H1 (cell line): ENCODE results near the gene UBQLN1. TPM values are rescaled to one million over a fixed set of nuclear protein-coding genes. Genes with fewer than 3 reads are reported as not detected.

Experiments
- CTCF ChIA-PET: fragments of 300-600 bp; sonication (Branson Sonifier 250); formaldehyde crosslinking; loops from one replicate; lab custom pipeline; 2021; ENCODE audit not compliant: partially characterized antibody; lab: Charles Lee
- POLR2A ChIA-PET: fragments of 300-600 bp; sonication (Branson Sonifier 250); formaldehyde crosslinking; loops from one replicate; lab custom pipeline; 2021; ENCODE audit warnings: inconsistent platforms; ENCODE audit not compliant: partially characterized antibody; lab: Charles Lee
- DNase-seq, 2 experiments: peaks; one replicate each; pipeline versions ENCODE4 v3.0.0 to v3.0.0-alpha.2; 2010 to 2022; ENCODE audit warnings: low spot score in 2 of 2, low read depth in 1 of 2, mixed read lengths in 1 of 2
- FAIRE-seq: peaks from 2 replicates; lab custom pipeline; 2011; peaks lifted over from hg19 to GRCh38; lab: Jason Lieb, UNC
- H2AFZ ChIP-seq: 2 replicates; pipeline ENCODE4 v1.8.1; 2012; ENCODE audit warnings: low read length, inconsistent platforms
- H2AK5ac ChIP-seq: 2 replicates; pipeline ENCODE4 v1.6.1; 2013; ENCODE audit warnings: low read depth, low read length
- H2BK120ac ChIP-seq: replicated peaks from 2 replicates; pipeline ENCODE3; 2013; ENCODE audit warnings: low read depth, low read length, inconsistent platforms
- H2BK12ac ChIP-seq: 2 replicates; pipeline ENCODE4 v1.6.1; 2013; ENCODE audit warnings: low read depth, low read length
- H2BK15ac ChIP-seq: 2 replicates; pipeline ENCODE4 v1.6.1; 2013; ENCODE audit warnings: low read length
- H2BK20ac ChIP-seq: 2 replicates; pipeline ENCODE4 v1.6.1; 2013; ENCODE audit warnings: low read length
- H2BK5ac ChIP-seq: 2 replicates; pipeline ENCODE4 v1.6.1; 2013; ENCODE audit warnings: low read depth, low read length
- H3K14ac ChIP-seq: 2 replicates; pipeline ENCODE4 v1.6.1; 2013; ENCODE audit warnings: inconsistent platforms; ENCODE audit not compliant: insufficient read length
- H3K18ac ChIP-seq: 2 replicates; pipeline ENCODE4 v1.6.1; 2013; ENCODE audit warnings: low read length; ENCODE audit errors: extremely low read depth
- H3K23ac ChIP-seq: 2 replicates; pipeline ENCODE4 v1.6.1; 2013; ENCODE audit warnings: inconsistent platforms; ENCODE audit not compliant: insufficient read length
- H3K23me2 ChIP-seq: 2 replicates; pipeline ENCODE4 v1.6.1; 2013; ENCODE audit warnings: low read depth, low read length
- H3K27ac ChIP-seq: 2 replicates; pipeline ENCODE4 v1.6.1; 2011; ENCODE audit warnings: low read depth, low read length, inconsistent platforms
- H3K27me3 ChIP-seq, 4 experiments: replicated peaks in 1 of 4; 1 replicate in 1 of 4; 2 replicates in 3 of 4; pipeline versions ENCODE4 v1.6.1 to v1.8.1; 2011 to 2013; ENCODE audit warnings: low read length in 3 of 4, mild to moderate bottlenecking in 3 of 4, inconsistent platforms in 2 of 4, mixed read lengths in 2 of 4, moderate library complexity in 1 of 4; ENCODE audit not compliant: control insufficient read depth in 3 of 4, insufficient read depth in 3 of 4; ENCODE audit errors: extremely low read depth in 1 of 4
- H3K36me3 ChIP-seq, 4 experiments: 2 replicates each; pipeline versions ENCODE4 v1.6.1 to v1.8.1; 2011 to 2013; ENCODE audit warnings: mild to moderate bottlenecking in 4 of 4, low read length in 3 of 4, moderate library complexity in 2 of 4, control low read depth in 1 of 4, inconsistent platforms in 1 of 4; ENCODE audit not compliant: insufficient read depth in 4 of 4, control insufficient read depth in 2 of 4
- H3K4ac ChIP-seq: replicated peaks from 2 replicates; pipeline ENCODE3; 2013; ENCODE audit warnings: low read length, low read depth, mixed read lengths, inconsistent platforms; ENCODE audit not compliant: insufficient read length
- H3K4me1 ChIP-seq, 4 experiments: replicated peaks in 1 of 4; 1 replicate in 1 of 4; 2 replicates in 3 of 4; pipeline versions ENCODE4 v1.6.1 to v1.8.1; 2011 to 2013; ENCODE audit warnings: low read length in 3 of 4, inconsistent platforms in 2 of 4, mixed read lengths in 1 of 4; ENCODE audit not compliant: insufficient read depth in 4 of 4, control insufficient read depth in 3 of 4
- H3K4me2 ChIP-seq, 2 experiments: 2 replicates each; pipeline versions ENCODE4 v1.6.1 to v1.8.1; 2011 to 2013; ENCODE audit warnings: low read depth in 2 of 2, low read length in 2 of 2, control low read depth in 1 of 2, inconsistent platforms in 1 of 2, mild to moderate bottlenecking in 1 of 2; ENCODE audit not compliant: insufficient read depth in 1 of 2
- H3K4me3 ChIP-seq, 4 experiments: fragments of 200-600, 300-600 bp in 1 of 4; sonication (generic), shearing (Covaris generic), sonication (Bioruptor Twin) in 1 of 4; 2 replicates each; pipeline versions ENCODE4 v1.5.1 to v1.8.1; 2011 to 2016; ENCODE audit warnings: low read length in 4 of 4, low read depth in 3 of 4, control low read depth in 2 of 4, inconsistent platforms in 2 of 4, mild to moderate bottlenecking in 2 of 4, mixed read lengths in 1 of 4, moderate library complexity in 1 of 4; ENCODE audit not compliant: insufficient read depth in 2 of 4; ENCODE audit errors: extremely low read depth in 1 of 4
- H3K56ac ChIP-seq: replicated peaks from 2 replicates; pipeline ENCODE3; 2013; ENCODE audit warnings: low read depth, mild to moderate bottlenecking, mixed read lengths, low read length, inconsistent platforms; ENCODE audit not compliant: insufficient read length
- H3K79me1 ChIP-seq: 2 replicates; pipeline ENCODE4 v1.6.1; 2013; ENCODE audit warnings: low read depth, low read length, control low read depth
- H3K79me2 ChIP-seq, 2 experiments: 2 replicates each; pipeline versions ENCODE4 v1.6.1 to v1.8.1; 2012 to 2013; ENCODE audit warnings: low read length in 2 of 2, mild to moderate bottlenecking in 2 of 2, inconsistent platforms in 1 of 2; ENCODE audit not compliant: insufficient read depth in 2 of 2, control insufficient read depth in 1 of 2
- H3K9ac ChIP-seq, 4 experiments: replicated peaks in 1 of 4; 1 replicate in 1 of 4; 2 replicates in 3 of 4; pipeline versions ENCODE4 v1.6.1 to v1.8.1; 2011 to 2013; ENCODE audit warnings: low read depth in 3 of 4, low read length in 3 of 4, control low read depth in 2 of 4, mild to moderate bottlenecking in 2 of 4, moderate library complexity in 2 of 4, inconsistent platforms in 1 of 4; ENCODE audit errors: extremely low read depth in 1 of 4
- H3K9me3 ChIP-seq, 2 experiments: 2 replicates each; pipeline versions ENCODE4 v1.6.1 to v1.8.1; 2012 to 2013; ENCODE audit warnings: mild to moderate bottlenecking in 2 of 2, moderate library complexity in 2 of 2, control low read depth in 1 of 2, inconsistent platforms in 1 of 2, low read depth in 1 of 2, low read length in 1 of 2, mixed read lengths in 1 of 2; ENCODE audit not compliant: insufficient read depth in 2 of 2
- H4K20me1 ChIP-seq, 2 experiments: replicated peaks in 1 of 2; 2 replicates each; pipeline versions ENCODE3 to v1.8.1; 2011 to 2013; ENCODE audit warnings: inconsistent platforms in 2 of 2, low read length in 2 of 2, mild to moderate bottlenecking in 1 of 2; ENCODE audit not compliant: insufficient read depth in 2 of 2, control insufficient read depth in 1 of 2
- H4K5ac ChIP-seq: 2 replicates; pipeline ENCODE4 v1.6.1; 2013; ENCODE audit warnings: low read length, low read depth, mixed read lengths, inconsistent platforms; ENCODE audit not compliant: insufficient read length
- H4K8ac ChIP-seq: 2 replicates; pipeline ENCODE4 v1.8.0; 2013; ENCODE audit warnings: mild to moderate bottlenecking, moderate library complexity, low read length, inconsistent platforms; ENCODE audit not compliant: insufficient read depth; ENCODE audit errors: extremely low read depth
- H4K91ac ChIP-seq: replicated peaks from 2 replicates; pipeline ENCODE3; 2013; ENCODE audit warnings: low read length, mixed read lengths, inconsistent platforms; ENCODE audit not compliant: insufficient read length
- POLR2A ChIP-seq, 2 experiments: IDR thresholded peaks; 1 replicate in 1 of 2; 2 replicates in 1 of 2; pipeline ENCODE4 v1.6.1; 2011; ENCODE audit warnings: low read depth in 2 of 2, low read length in 2 of 2, mild to moderate bottlenecking in 2 of 2; ENCODE audit errors: control extremely low read depth in 1 of 2
- POLR2AphosphoS5 ChIP-seq: IDR thresholded peaks from 2 replicates; pipeline ENCODE4 v1.6.1; 2011; ENCODE audit warnings: low read depth, low read length
- TAF1 ChIP-seq: IDR thresholded peaks from 2 replicates; pipeline ENCODE4 v1.6.1; 2011; ENCODE audit warnings: mild to moderate bottlenecking, low read depth, low read length
- WGBS, 2 experiments: shearing (Covaris generic) in 1 of 2; methylation state at CpG; one replicate each; pipeline versions ENCODE4 v1.1.6 to v1.1.7; 2013 to 2015; ENCODE audit warnings: low lambda C conversion rate in 2 of 2, mixed read lengths in 2 of 2, inconsistent platforms in 1 of 2, low coverage in 1 of 2, missing lambda C conversion rate in 1 of 2; ENCODE audit not compliant: insufficient replicate concordance in 2 of 2, insufficient coverage in 1 of 2, insufficient read length in 1 of 2; ENCODE audit errors: extremely low coverage in 1 of 2, missing lambda C conversion rate in 1 of 2; 5-methylcytosine and 5-hydroxymethylcytosine counted together
- polyA plus RNA-seq, 7 experiments: library from polyadenylated mRNA; depleted of rRNA in 3 of 7; stranded (reverse) in 5 of 7; unstranded in 2 of 7; fragments of >200 nt in 5 of 7; fragments of 200-250 nt in 2 of 7; gene quantifications; 1 replicate in 5 of 7; 2 replicates in 1 of 7; 4 replicates in 1 of 7; pipeline versions ENCODE4 v1.2.1 to v1.2.3, GENCODE V29; 2011 to 2013; ENCODE audit warnings: missing spikeins in 2 of 7, mixed read lengths in 2 of 7
- total RNA-seq: library from RNA; stranded (reverse); fragmentation: NEBNext Ultra II Directional; extraction: Animal tissue kit (Norgen Biotek cat#: 25700); gene quantifications from 2 replicates; pipeline ENCODE4 v1.2.1, GENCODE V29; 2021

UBQLN1 gene
- total and polyA plus RNA-seq, 2 of the 8 experiments (the other 6 are each of a cell fraction or from before 2014, with no cell fraction given) = 62.4 to 105 TPM

DNA sequence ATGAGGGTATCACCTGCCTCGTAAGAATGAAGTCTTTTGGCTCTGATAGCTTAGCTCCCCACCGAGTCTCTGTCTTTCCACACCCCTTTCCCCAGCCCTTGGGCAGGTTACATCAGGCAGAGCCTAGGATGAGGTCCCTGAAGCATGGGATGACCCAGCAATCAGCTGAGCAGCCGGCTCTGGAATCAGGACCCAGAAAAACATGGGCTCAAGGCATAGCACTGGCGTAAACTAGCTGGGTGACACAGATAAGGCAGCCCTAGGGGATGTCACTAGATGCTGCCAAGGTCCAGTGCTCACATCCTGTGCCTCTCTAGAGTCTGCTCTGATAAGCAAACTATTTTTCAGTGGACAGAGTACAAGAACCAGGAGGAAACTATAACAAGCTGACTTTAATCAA is 58.2 kb downstream of the UBQLN1 start:
- Histone ChIP-seq H3K4me3 (no peak overlapping the region), H3K14ac (no peak overlapping the region), H2BK5ac (no peak overlapping the region), H3K4ac (no peak overlapping the region), H3K36me3 (peaks cover 3 to 18% (median 11%) of the 10 kb centered on the region in 4 experiments; a peak in 5 of 8 replicates), H3K9me3 (no peaks in the 10 kb centered on the region), H3K27me3 (no peaks in the 10 kb centered on the region), H4K91ac (no peak overlapping the region), H4K8ac (no peak overlapping the region), H3K23ac (no peak overlapping the region), H2BK20ac (no peak overlapping the region), H4K20me1 (peaks cover 0 to 2% of the 10 kb centered on the region in 2 experiments), H3K4me2 (no peak overlapping the region), H4K5ac (no peak overlapping the region), H2BK120ac (no peak overlapping the region), H3K79me2 (no peaks in the 10 kb centered on the region), H3K23me2 (no peaks in the 10 kb centered on the region), H3K18ac (no peak overlapping the region), H2BK15ac (no peak overlapping the region), H2AK5ac (no peak overlapping the region), H3K56ac (no peak overlapping the region), H2BK12ac (no peak overlapping the region), H3K4me1 (peaks cover 0 to 3% (median 0%) of the 10 kb centered on the region in 4 experiments; a peak in 2 of 7 replicates), H3K9ac (no peak overlapping the region), H3K79me1 (no peaks in the 10 kb centered on the region), H3K27ac (0 out of 2 replicates have a peak overlapping the region, but pooled peaks have one; percentile 19), H2AFZ (no peak overlapping the region)
- TF ChIP-seq POLR2A (IDR thresholded peaks at IDR 0.05; ENCODE audit: control extremely low read depth in 1 of 2, low read depth in 2 of 2, low read length in 2 of 2) = 0 out of 3 replicates have a peak, but pooled peaks of 1 of the 2 experiments have one; percentile 4
- TF ChIP-seq POLR2AphosphoS5 = peak; percentile 19; the same call in 1 of the 2 replicates
- TF ChIP-seq TAF1 = no peak
- WGBS, 2 experiments = 82% methylated on average over 4 of the region's 4 CpGs; no CpG with 5 or more reads in 1 of the 2 experiments
- FAIRE-seq (no peak), DNase-seq (no peak)
- POLR2A ChIA-PET = interaction anchor here (0.6 to 1.8 kb wide), 8 partner anchors 9 to 59 kb away, joined by 3 to 5 read pairs (median 4); partner anchors contain the start of gene UBQLN1
- CTCF ChIA-PET = interaction anchor here (0.5 to 9.8 kb wide), 24 partner anchors 9 to 429 kb away, joined by 3 to 75 read pairs (median 4); partner anchors contain the start of genes FRMD3 and IDNK
